HCT116 (cell line): ENCODE results near the gene MT4. TPM values are rescaled to one million over a fixed set of nuclear protein-coding genes. Genes with fewer than 3 reads are reported as not detected.

Experiments
- ATAC-seq: fragments of 200-7000 bp; cut with Tn5 transposase; 2 replicates; pipeline ENCODE4 v1.9.1; 2020; ENCODE audit warnings: mild to moderate bottlenecking, moderate library complexity
- BruUV-seq: library from RNA; stranded (reverse); fragments of 400-500 nt; replicated peaks from 2 replicates; lab custom pipeline; 2021; lab: Mats Ljungman, UMichigan
- CTCF ChIA-PET: fragments of 300-600 bp; sonication (Branson Sonifier 250); formaldehyde crosslinking; loops from one replicate; lab custom pipeline; 2021; ENCODE audit warnings: antibody characterized with exemption; lab: Charles Lee
- POLR2A ChIA-PET: fragments of 300-600, 350-600 bp; sonication (Branson Sonifier 250); formaldehyde crosslinking; loops from one replicate; lab custom pipeline; 2021; ENCODE audit warnings: antibody characterized with exemption; lab: Charles Lee
- RAD21 ChIA-PET, 2 experiments: fragments of 300-600 bp; sonication (Branson Sonifier 250); formaldehyde crosslinking; loops; one replicate each; lab custom pipeline; 2023; ENCODE audit warnings: low total read pairs in 2 of 2; ENCODE audit not compliant: uncharacterized antibody in 2 of 2, unreplicated experiment in 2 of 2, low non-redundant PET in 1 of 2; lab: Charles Lee
- DNase-seq: peaks from one replicate; pipeline ENCODE4 v3.0.0-alpha.2; 2010; ENCODE audit warnings: low read depth, low spot score
- H2AFZ ChIP-seq: fragments of 200-600 bp; shearing (Covaris generic), sonication (generic); 2 replicates; pipeline ENCODE4 v1.6.1; 2017; ENCODE audit warnings: low read depth, mixed run types, mixed read lengths, antibody characterized with exemption, low read length; ENCODE audit not compliant: poor library complexity, severe bottlenecking
- H3K27ac ChIP-seq: 2 replicates; pipeline ENCODE4 v1.5.1; 2012; ENCODE audit warnings: low read depth, low read length
- H3K27me3 ChIP-seq: fragments of 200-600 bp; sonication (generic); 2 replicates; pipeline ENCODE4 v1.6.1; 2016; ENCODE audit warnings: mixed run types, low read length, mixed read lengths; ENCODE audit not compliant: insufficient read depth
- H3K36me3 ChIP-seq, 2 experiments: fragments of 200-500 bp in 1 of 2; fragments of 200-600 bp in 1 of 2; sonication (Bioruptor generic) in 1 of 2; sonication (generic) in 1 of 2; 2 replicates each; pipeline versions ENCODE4 v1.5.1 to v1.6.1; 2014 to 2016; ENCODE audit warnings: low read length in 2 of 2, inconsistent platforms in 1 of 2, mixed read lengths in 1 of 2, mixed run types in 1 of 2; ENCODE audit not compliant: insufficient read depth in 2 of 2, control insufficient read depth in 1 of 2
- H3K4me1 ChIP-seq, 2 experiments: fragments of 200-600 bp in 1 of 2; sonication (generic) in 1 of 2; 2 replicates each; pipeline versions ENCODE4 v1.5.1 to v1.6.1; 2012 to 2017; ENCODE audit warnings: low read length in 2 of 2, inconsistent platforms in 1 of 2, mild to moderate bottlenecking in 1 of 2, mixed read lengths in 1 of 2, mixed run types in 1 of 2, moderate library complexity in 1 of 2; ENCODE audit not compliant: insufficient read depth in 2 of 2, control insufficient read depth in 1 of 2
- H3K4me2 ChIP-seq: fragments of 200-600 bp; sonication (generic); 2 replicates; pipeline ENCODE4 v1.6.1; 2017; ENCODE audit warnings: mixed run types, low read length, mixed read lengths
- H3K4me3 ChIP-seq, 2 experiments: fragments of 200-600 bp in 1 of 2; sonication (generic) in 1 of 2; replicated peaks in 1 of 2; 2 replicates each; pipeline ENCODE4 v1.5.1; 2011 to 2016; ENCODE audit warnings: low read length in 2 of 2, control low read depth in 1 of 2, low read depth in 1 of 2, mild to moderate bottlenecking in 1 of 2, mixed read lengths in 1 of 2, mixed run types in 1 of 2
- H3K79me2 ChIP-seq: fragments of 200-600 bp; sonication (generic); 2 replicates; pipeline ENCODE4 v1.6.1; 2017; ENCODE audit warnings: mild to moderate bottlenecking, mixed run types, low read length, moderate library complexity, mixed read lengths; ENCODE audit not compliant: insufficient read depth
- H3K9ac ChIP-seq: fragments of 200-600 bp; sonication (generic); 2 replicates; pipeline ENCODE4 v1.6.1; 2016; ENCODE audit warnings: low read length, mixed read lengths
- H3K9me2 ChIP-seq: fragments of 200-600 bp; sonication (generic), shearing (Covaris generic); 2 replicates; pipeline ENCODE4 v1.6.1; 2017; ENCODE audit warnings: mixed run types, mild to moderate bottlenecking, moderate library complexity; ENCODE audit not compliant: insufficient read depth
- H3K9me3 ChIP-seq, 2 experiments: fragments of 200-500 bp in 1 of 2; fragments of 200-600 bp in 1 of 2; sonication (Bioruptor generic) in 1 of 2; sonication (generic) in 1 of 2; 2 replicates each; pipeline ENCODE4 v1.6.1; 2014 to 2017; ENCODE audit warnings: low read length in 2 of 2, mixed read lengths in 2 of 2, inconsistent platforms in 1 of 2, low read depth in 1 of 2, mild to moderate bottlenecking in 1 of 2, mixed run types in 1 of 2, moderate library complexity in 1 of 2; ENCODE audit not compliant: control insufficient read depth in 1 of 2, insufficient read depth in 1 of 2
- H4K20me1 ChIP-seq: fragments of 200-600 bp; sonication (generic), shearing (Covaris generic); 2 replicates; pipeline ENCODE4 v1.6.1; 2017; ENCODE audit warnings: mixed run types, mild to moderate bottlenecking, moderate library complexity; ENCODE audit not compliant: insufficient read depth
- CBX3 ChIP-seq: IDR thresholded peaks from 2 replicates; pipeline ENCODE4 v1.6.1; 2012; ENCODE audit warnings: low read depth
- ELF1 ChIP-seq: IDR thresholded peaks from 2 replicates; pipeline ENCODE4 v1.6.1; 2012; ENCODE audit warnings: low read depth, borderline replicate concordance
- EZH2 ChIP-seq: fragments of 200-600 bp; sonication (generic); IDR thresholded peaks from 2 replicates; pipeline ENCODE4 v1.6.1; 2017; ENCODE audit warnings: antibody characterized with exemption, mixed run types
- TCF7L2 ChIP-seq: IDR thresholded peaks from 2 replicates; pipeline ENCODE4 v1.7.0; 2011; ENCODE audit warnings: borderline replicate concordance, inconsistent platforms; ENCODE audit not compliant: insufficient read depth, insufficient read length; ENCODE audit errors: extremely low read depth
- intact Hi-C: fragments of 100-400 bp; cut with micrococcal nuclease; formaldehyde crosslinking; loops from 2 replicates; pipeline ENCODE4 v1.10.0; 2022
- total RNA-seq: library from RNA; stranded (reverse); gene quantifications from one replicate; pipeline ENCODE4 v1.2.1, GENCODE V29; 2021; ENCODE audit not compliant: unreplicated experiment

The MT4 gene
- total RNA-seq, 1 experiment from 2014 or later, result not detected

DNA sequence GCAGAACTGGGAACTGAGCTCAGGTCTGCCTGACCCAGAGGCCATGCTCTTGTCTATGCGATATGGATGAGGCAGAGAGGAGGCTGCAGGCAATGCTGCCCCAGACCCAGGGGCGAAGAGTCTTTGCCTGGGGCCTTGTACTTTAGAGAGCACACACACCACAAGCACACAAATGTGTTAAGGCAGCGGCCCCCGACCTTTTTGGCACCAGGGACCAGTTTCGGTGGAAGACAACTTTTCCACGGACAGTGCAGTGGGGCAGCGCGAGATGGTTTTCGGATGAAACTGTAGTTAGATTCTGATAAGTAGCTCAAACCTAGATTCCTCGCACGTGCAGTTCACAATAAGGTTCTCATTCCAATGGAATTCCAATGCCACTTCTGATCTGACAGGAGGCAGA, 6.7 kb downstream of the MT4 start:
- Histone ChIP-seq H3K4me2 (no peak overlapping the region), H3K79me2 (no peaks in the 10 kb centered on the region), H3K27ac (no peak overlapping the region), H3K4me1 (no peaks in the 10 kb centered on the region), H3K36me3 (no peaks in the 10 kb centered on the region), H4K20me1 (no peaks in the 10 kb centered on the region), H3K9me3 (no peaks in the 10 kb centered on the region), H3K9me2 (no peaks in the 10 kb centered on the region), H3K9ac (no peak overlapping the region), H3K27me3 (no peaks in the 10 kb centered on the region), H3K4me3 (no peak overlapping the region), H2AFZ (no peak overlapping the region)
- CTCF ChIA-PET, result no interaction called here
- DNase-seq (no peak), ATAC-seq (no peak)
- TF ChIP-seq EZH2, result no peak
- TF ChIP-seq ELF1, result no peak
- intact Hi-C loops, result loop anchor here (10.0 kb wide), 1 partner anchor 363 kb away; the partner anchor contains the start of gene HERPUD1
- RAD21 ChIA-PET, result no interaction called here
- POLR2A ChIA-PET, result no interaction called here
- no TSS peak for BruUV-seq

DNA sequence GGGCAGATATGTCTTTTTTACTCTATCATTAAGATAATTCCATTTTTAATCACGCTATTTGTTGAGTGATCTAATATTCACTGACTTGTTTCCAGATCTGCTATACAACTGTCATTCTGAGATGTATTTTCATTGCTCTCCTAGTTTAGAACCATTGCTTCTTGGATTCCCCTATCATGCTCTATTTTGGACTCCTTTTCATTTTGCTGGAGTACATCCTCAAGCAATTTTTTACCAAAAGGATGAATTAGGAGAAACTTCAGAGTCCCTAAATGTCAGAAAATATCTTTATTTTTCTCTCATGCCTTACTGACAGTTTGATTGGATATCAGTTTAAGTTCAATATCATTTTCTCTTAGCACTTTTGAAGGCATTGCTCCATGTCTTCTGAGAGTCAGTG, 9.8 kb downstream of the MT4 start:
- Histone ChIP-seq H4K20me1 (no peaks in the 10 kb centered on the region), H3K79me2 (no peaks in the 10 kb centered on the region), H3K4me3 (no peak overlapping the region), H2AFZ (no peak overlapping the region), H3K9ac (no peak overlapping the region), H3K27me3 (no peaks in the 10 kb centered on the region), H3K36me3 (no peaks in the 10 kb centered on the region), H3K4me1 (peaks cover 0 to 9% of the 10 kb centered on the region in 2 experiments; a peak in 2 of 4 replicates), H3K9me2 (no peaks in the 10 kb centered on the region), H3K9me3 (no peaks in the 10 kb centered on the region), H3K4me2 (no peak overlapping the region)
- RAD21 ChIA-PET, result no interaction called here
- CTCF ChIA-PET, result no interaction called here
- DNase-seq (no peak), ATAC-seq (no peak)
- intact Hi-C loops, result loop anchor here (5.0 to 10.0 kb wide), 2 partner anchors 360 to 473 kb away; partner anchors contain the start of gene HERPUD1
- POLR2A ChIA-PET, result no interaction called here
- no TSS peak for BruUV-seq
- 0 out of 2 replicates have a peak, but pooled peaks have one; percentile 31 for TF ChIP-seq CBX3
- no peak for TF ChIP-seq TCF7L2
- TF ChIP-seq, all 23 proteins: peak for 1
- H3K27ac ChIP-seq, result no peak overlapping the region
